Measurements from ENCODE around the gene DBI. TPM values are rescaled to one million over a fixed set of nuclear protein-coding genes. Genes with fewer than 3 reads are reported as not detected.

DBI gene
- polyA plus RNA-seq, 1 of the 3 experiments (the other 2 are of a cell fraction), result 150 TPM

DNA sequence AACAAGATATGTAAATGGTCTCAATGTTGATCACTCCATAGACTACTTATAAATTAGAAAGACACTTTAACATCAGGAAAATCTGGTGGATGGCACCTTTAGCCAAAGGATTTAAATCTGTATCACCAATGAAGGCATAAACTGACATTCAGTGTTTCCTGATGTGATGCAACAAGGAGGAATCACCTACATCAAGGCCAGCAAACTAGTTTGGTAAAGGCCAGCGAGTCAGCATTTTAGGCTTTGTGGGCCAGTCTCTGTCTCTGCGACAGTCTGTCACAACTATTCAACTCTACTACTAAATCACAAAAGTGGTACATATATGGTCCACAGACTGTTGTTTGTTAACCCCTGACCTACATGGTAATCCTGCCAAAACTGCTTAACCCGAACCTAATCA lies 33.4 kb upstream of the DBI start:
- Histone ChIP-seq H3K27me3 (ENCODE audit: insufficient read depth) (no peaks in the 10 kb centered on the region), H3K4me3 (ENCODE audit: low read depth in 2 of 2, low read length in 1 of 2) (no peak overlapping the region), H3K4me1 (ENCODE audit: control insufficient read depth in 1 of 2, insufficient read depth in 2 of 2, low read depth in 1 of 2, low read length in 1 of 2) (no peaks in the 10 kb centered on the region), H3K27ac (ENCODE audit: low read depth in 2 of 2, low read length in 1 of 2) (no peak overlapping the region), H3K9me2 (no peaks in the 10 kb centered on the region; the same call in 1 of the 2 replicates), H4K20me1 (ENCODE audit: insufficient read depth) (no peaks in the 10 kb centered on the region), H3K9ac (no peak overlapping the region), H3K9me3 (no peaks in the 10 kb centered on the region), H2AFZ (ENCODE audit: low read depth) (no peak overlapping the region), H3F3A (replicated peaks; ENCODE audit: insufficient read depth) (no peaks in the 10 kb centered on the region), H3K4me2 (no peak overlapping the region), H3K79me2 (ENCODE audit: insufficient read depth) (no peaks in the 10 kb centered on the region), H3K36me3 (replicated peaks in 1 of 2; ENCODE audit: control insufficient read depth in 1 of 2, insufficient read depth in 2 of 2, low read length in 1 of 2) (no peaks in the 10 kb centered on the region)
- ChIA-PET POLR2A (no interaction called here), CTCF (no interaction called here)
- WGBS (ENCODE audit: low lambda C conversion rate), result 77% methylated on average over 3 of the region's 3 CpGs
- no peak for TF ChIP-seq NFIC (IDR thresholded peaks at IDR 0.05; ENCODE audit: borderline replicate concordance)
- TF ChIP-seq RXRA (IDR thresholded peaks at IDR 0.05; ENCODE audit: borderline replicate concordance, low read depth), result no peak
- TF ChIP-seq, protein P1, sequence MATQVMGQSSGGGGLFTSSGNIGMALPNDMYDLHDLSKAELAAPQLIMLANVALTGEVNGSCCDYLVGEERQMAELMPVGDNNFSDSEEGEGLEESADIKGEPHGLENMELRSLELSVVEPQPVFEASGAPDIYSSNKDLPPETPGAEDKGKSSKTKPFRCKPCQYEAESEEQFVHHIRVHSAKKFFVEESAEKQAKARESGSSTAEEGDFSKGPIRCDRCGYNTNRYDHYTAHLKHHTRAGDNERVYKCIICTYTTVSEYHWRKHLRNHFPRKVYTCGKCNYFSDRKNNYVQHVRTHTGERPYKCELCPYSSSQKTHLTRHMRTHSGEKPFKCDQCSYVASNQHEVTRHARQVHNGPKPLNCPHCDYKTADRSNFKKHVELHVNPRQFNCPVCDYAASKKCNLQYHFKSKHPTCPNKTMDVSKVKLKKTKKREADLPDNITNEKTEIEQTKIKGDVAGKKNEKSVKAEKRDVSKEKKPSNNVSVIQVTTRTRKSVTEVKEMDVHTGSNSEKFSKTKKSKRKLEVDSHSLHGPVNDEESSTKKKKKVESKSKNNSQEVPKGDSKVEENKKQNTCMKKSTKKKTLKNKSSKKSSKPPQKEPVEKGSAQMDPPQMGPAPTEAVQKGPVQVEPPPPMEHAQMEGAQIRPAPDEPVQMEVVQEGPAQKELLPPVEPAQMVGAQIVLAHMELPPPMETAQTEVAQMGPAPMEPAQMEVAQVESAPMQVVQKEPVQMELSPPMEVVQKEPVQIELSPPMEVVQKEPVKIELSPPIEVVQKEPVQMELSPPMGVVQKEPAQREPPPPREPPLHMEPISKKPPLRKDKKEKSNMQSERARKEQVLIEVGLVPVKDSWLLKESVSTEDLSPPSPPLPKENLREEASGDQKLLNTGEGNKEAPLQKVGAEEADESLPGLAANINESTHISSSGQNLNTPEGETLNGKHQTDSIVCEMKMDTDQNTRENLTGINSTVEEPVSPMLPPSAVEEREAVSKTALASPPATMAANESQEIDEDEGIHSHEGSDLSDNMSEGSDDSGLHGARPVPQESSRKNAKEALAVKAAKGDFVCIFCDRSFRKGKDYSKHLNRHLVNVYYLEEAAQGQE (IDR thresholded peaks at IDR 0.05; ENCODE audit: low read depth, low read length), result no peak
- no peak for TF ChIP-seq FOXJ3 (CRISPR knock-in tag; IDR thresholded peaks at IDR 0.05)
- no peak for TF ChIP-seq EZH2phosphoT487 (IDR thresholded peaks at IDR 0.05; ENCODE audit: borderline replicate concordance, low read depth)
- no peak for TF ChIP-seq SMC3 (IDR thresholded peaks at IDR 0.05; ENCODE audit: low read depth, low read length)
- no peak for TF ChIP-seq GABPA (IDR thresholded peaks at IDR 0.05; ENCODE audit: low read depth)
- TF ChIP-seq PBX3 (IDR thresholded peaks at IDR 0.05), result no peak
- no peak for TF ChIP-seq TAF1 (IDR thresholded peaks at IDR 0.05; ENCODE audit: borderline replicate concordance, low read depth, low read length)
- TF ChIP-seq, protein P2, sequence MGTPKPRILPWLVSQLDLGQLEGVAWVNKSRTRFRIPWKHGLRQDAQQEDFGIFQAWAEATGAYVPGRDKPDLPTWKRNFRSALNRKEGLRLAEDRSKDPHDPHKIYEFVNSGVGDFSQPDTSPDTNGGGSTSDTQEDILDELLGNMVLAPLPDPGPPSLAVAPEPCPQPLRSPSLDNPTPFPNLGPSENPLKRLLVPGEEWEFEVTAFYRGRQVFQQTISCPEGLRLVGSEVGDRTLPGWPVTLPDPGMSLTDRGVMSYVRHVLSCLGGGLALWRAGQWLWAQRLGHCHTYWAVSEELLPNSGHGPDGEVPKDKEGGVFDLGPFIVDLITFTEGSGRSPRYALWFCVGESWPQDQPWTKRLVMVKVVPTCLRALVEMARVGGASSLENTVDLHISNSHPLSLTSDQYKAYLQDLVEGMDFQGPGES (IDR thresholded peaks at IDR 0.05; ENCODE audit: low read depth, low read length), result no peak
- DNase-seq, result no peak

GRCh38 chr2:119333833-119334232 lies 32.9 kb upstream of the DBI start:
- Histone ChIP-seq H4K20me1 (ENCODE audit: insufficient read depth) (no peaks in the 10 kb centered on the region), H3K79me2 (ENCODE audit: insufficient read depth) (no peaks in the 10 kb centered on the region), H3K27me3 (ENCODE audit: insufficient read depth) (no peaks in the 10 kb centered on the region), H3F3A (replicated peaks; ENCODE audit: insufficient read depth) (no peaks in the 10 kb centered on the region), H3K27ac (ENCODE audit: low read depth in 2 of 2, low read length in 1 of 2) (no peak overlapping the region), H3K9me3 (no peaks in the 10 kb centered on the region), H3K4me1 (ENCODE audit: control insufficient read depth in 1 of 2, insufficient read depth in 2 of 2, low read depth in 1 of 2, low read length in 1 of 2) (no peaks in the 10 kb centered on the region), H2AFZ (ENCODE audit: low read depth) (no peak overlapping the region), H3K9me2 (no peaks in the 10 kb centered on the region), H3K9ac (no peak overlapping the region), H3K36me3 (replicated peaks in 1 of 2; ENCODE audit: control insufficient read depth in 1 of 2, insufficient read depth in 2 of 2, low read length in 1 of 2) (no peaks in the 10 kb centered on the region), H3K4me2 (no peak overlapping the region), H3K4me3 (ENCODE audit: low read depth in 2 of 2, low read length in 1 of 2) (no peak overlapping the region)
- DNase-seq, result no peak
- ChIA-PET POLR2A (no interaction called here), CTCF (no interaction called here)
- 87% methylated on average over 2 of the region's 2 CpGs for WGBS (ENCODE audit: low lambda C conversion rate)
- TF ChIP-seq MXI1 (IDR thresholded peaks at IDR 0.05; ENCODE audit: low read depth, low read length), result no peak
- no peak for TF ChIP-seq RXRA (IDR thresholded peaks at IDR 0.05; ENCODE audit: borderline replicate concordance, low read depth)
- TF ChIP-seq, protein P3, sequence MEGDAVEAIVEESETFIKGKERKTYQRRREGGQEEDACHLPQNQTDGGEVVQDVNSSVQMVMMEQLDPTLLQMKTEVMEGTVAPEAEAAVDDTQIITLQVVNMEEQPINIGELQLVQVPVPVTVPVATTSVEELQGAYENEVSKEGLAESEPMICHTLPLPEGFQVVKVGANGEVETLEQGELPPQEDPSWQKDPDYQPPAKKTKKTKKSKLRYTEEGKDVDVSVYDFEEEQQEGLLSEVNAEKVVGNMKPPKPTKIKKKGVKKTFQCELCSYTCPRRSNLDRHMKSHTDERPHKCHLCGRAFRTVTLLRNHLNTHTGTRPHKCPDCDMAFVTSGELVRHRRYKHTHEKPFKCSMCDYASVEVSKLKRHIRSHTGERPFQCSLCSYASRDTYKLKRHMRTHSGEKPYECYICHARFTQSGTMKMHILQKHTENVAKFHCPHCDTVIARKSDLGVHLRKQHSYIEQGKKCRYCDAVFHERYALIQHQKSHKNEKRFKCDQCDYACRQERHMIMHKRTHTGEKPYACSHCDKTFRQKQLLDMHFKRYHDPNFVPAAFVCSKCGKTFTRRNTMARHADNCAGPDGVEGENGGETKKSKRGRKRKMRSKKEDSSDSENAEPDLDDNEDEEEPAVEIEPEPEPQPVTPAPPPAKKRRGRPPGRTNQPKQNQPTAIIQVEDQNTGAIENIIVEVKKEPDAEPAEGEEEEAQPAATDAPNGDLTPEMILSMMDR (IDR thresholded peaks at IDR 0.05), result no peak
- no peak for TF ChIP-seq CHD2 (IDR thresholded peaks at IDR 0.05; ENCODE audit: low read length, partially characterized antibody)
- TF ChIP-seq RAD21 (IDR thresholded peaks at IDR 0.05; ENCODE audit: low read length), result no peak
- TF ChIP-seq GATA2 (CRISPR knock-in tag; IDR thresholded peaks at IDR 0.05), result no peak
- TF ChIP-seq, protein P1 (IDR thresholded peaks at IDR 0.05; ENCODE audit: low read depth, low read length), result no peak
- no peak for TF ChIP-seq FOSL2 (IDR thresholded peaks at IDR 0.05; ENCODE audit: borderline replicate concordance, low read depth)

Measured in SK-N-SH (cell line).